ENCODE results near the gene CCNYL1. TPM values are rescaled to one million over a fixed set of nuclear protein-coding genes. Genes with fewer than 3 reads are reported as not detected.

The CCNYL1 gene
- total and polyA plus RNA-seq, 4 experiments from 2014 or later: 1.00 to 10.5 (median 6.0) TPM

DNA sequence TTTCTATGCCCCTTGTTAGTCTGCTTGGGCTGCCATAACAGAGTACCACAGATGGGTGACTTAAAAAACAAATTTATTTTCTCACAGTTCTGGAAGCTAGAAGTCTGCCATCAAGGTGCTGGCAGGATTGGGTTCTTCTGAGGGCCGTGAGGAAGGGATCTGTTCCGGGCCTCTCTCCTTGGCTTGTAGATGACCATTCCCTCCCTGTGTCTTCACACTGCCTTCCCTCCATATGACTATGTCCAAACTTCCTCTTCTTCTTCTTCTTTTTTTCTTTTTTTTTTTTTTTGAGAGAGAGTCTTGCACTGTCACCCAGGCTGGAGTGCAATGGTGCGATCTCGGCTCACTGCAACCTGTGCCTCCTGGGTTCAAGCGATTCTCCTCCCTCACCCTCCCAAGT, 13.1 kb upstream of the CCNYL1 start:
- DNase-seq: no peak
- ChIA-PET CTCF (ENCODE audit: partially characterized antibody) (no interaction called here), POLR2A (ENCODE audit: partially characterized antibody) (interaction anchor here (0.6 kb wide), 1 partner anchor 56 kb away, joined by 3 read pairs; no protein-coding TSS in a partner anchor)
- Mint-ChIP-seq H3K27ac (no peak overlapping the region), H3K4me3 (no peak overlapping the region), H3K27me3 (no peaks in the 10 kb centered on the region), H3K4me1 (no peaks in the 10 kb centered on the region), H3K9me3 (no peaks in the 10 kb centered on the region), H3K36me3 (no peaks in the 10 kb centered on the region)
- Histone ChIP-seq H3K4me1 (ENCODE audit: insufficient read depth, low read length) (no peaks in the 10 kb centered on the region), H3K4me3 (ENCODE audit: low read length in 2 of 2) (no peak overlapping the region), H3K9me3 (ENCODE audit: control insufficient read depth in 1 of 2, low read length in 2 of 2) (no peaks in the 10 kb centered on the region), H3K27ac (ENCODE audit: low read depth, low read length) (no peak overlapping the region), H3K27me3 (ENCODE audit: insufficient read depth, low read length) (no peaks in the 10 kb centered on the region), H3K36me3 (ENCODE audit: insufficient read depth, low read length) (no peaks in the 10 kb centered on the region)
- intact Hi-C loops (cut with micrococcal nuclease): no loop called here

DNA sequence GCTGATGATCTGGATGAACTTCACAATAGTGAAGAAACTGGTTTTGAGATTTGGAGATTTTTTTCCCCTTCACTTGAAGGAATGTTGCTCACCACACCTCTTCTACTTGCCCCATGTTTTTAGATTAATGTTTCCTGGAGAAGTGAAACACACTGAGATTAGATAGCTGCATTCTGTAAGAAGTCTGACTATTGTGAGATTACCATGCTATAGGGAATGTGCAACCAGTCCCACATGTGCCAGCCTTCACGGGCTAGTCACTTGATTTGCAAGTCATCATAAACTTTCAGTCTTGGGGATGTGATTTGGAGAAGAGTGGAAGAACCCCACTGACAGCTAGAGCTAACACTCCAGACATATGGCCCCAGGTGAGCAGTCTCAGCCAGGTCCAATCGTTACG, 7.4 kb upstream of the CCNYL1 start:
- no peak overlapping the region for H3K4me3 ChIP-seq (ENCODE audit: low read length in 2 of 2)
- Mint-ChIP-seq H3K36me3 (no peaks in the 10 kb centered on the region), H3K4me3 (no peak overlapping the region), H3K27me3 (peaks cover 0 to 1% of the 10 kb centered on the region in 2 donors), H3K9me3 (no peaks in the 10 kb centered on the region), H3K27ac (no peak overlapping the region), H3K4me1 (no peaks in the 10 kb centered on the region)
- no peaks in the 10 kb centered on the region for H3K27me3 ChIP-seq (ENCODE audit: insufficient read depth, low read length)
- H3K9me3 ChIP-seq (ENCODE audit: control insufficient read depth in 1 of 2, low read length in 2 of 2): no peaks in the 10 kb centered on the region
- intact Hi-C loops (cut with micrococcal nuclease): loop anchor here (1.0 kb wide), 1 partner anchor 24 kb away; no protein-coding TSS in a partner anchor
- H3K36me3 ChIP-seq (ENCODE audit: insufficient read depth, low read length): no peaks in the 10 kb centered on the region
- H3K4me1 ChIP-seq (ENCODE audit: insufficient read depth, low read length): no peaks in the 10 kb centered on the region
- CTCF ChIA-PET (ENCODE audit: partially characterized antibody): interaction anchor here (0.6 to 2.1 kb wide), 4 partner anchors 10 to 78 kb away, joined by 3 to 11 read pairs (median 6); no protein-coding TSS in a partner anchor
- POLR2A ChIA-PET (ENCODE audit: partially characterized antibody): no interaction called here
- no peak overlapping the region for H3K27ac ChIP-seq (ENCODE audit: low read depth, low read length)
- DNase-seq: no peak

DNA sequence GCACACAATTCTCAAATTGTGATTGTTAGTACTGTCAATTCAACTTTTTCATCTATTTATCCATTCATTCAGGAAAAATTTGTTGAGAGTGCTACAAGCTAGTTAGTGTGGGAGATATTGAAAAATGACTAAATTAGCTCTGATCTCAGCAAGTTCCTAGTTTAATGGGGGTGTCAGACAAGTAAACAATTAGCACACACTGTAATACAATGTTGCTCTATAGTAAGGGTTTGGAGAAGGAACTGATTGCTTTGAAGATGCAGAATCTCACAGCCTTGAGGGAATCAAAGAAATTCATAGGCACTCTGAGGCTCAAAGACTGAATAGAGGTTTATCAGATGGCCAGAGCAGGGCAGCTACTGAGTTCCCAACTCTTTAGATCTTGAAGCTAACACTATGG, 6.8 kb upstream of the CCNYL1 start:
- POLR2A ChIA-PET (ENCODE audit: partially characterized antibody): no interaction called here
- H3K9me3 Mint-ChIP-seq: no peaks in the 10 kb centered on the region
- CTCF ChIA-PET (ENCODE audit: partially characterized antibody): interaction anchor here (0.6 to 2.1 kb wide), 5 partner anchors 11 to 366 kb away, joined by 3 to 11 read pairs (median 5); no protein-coding TSS in a partner anchor

DNA sequence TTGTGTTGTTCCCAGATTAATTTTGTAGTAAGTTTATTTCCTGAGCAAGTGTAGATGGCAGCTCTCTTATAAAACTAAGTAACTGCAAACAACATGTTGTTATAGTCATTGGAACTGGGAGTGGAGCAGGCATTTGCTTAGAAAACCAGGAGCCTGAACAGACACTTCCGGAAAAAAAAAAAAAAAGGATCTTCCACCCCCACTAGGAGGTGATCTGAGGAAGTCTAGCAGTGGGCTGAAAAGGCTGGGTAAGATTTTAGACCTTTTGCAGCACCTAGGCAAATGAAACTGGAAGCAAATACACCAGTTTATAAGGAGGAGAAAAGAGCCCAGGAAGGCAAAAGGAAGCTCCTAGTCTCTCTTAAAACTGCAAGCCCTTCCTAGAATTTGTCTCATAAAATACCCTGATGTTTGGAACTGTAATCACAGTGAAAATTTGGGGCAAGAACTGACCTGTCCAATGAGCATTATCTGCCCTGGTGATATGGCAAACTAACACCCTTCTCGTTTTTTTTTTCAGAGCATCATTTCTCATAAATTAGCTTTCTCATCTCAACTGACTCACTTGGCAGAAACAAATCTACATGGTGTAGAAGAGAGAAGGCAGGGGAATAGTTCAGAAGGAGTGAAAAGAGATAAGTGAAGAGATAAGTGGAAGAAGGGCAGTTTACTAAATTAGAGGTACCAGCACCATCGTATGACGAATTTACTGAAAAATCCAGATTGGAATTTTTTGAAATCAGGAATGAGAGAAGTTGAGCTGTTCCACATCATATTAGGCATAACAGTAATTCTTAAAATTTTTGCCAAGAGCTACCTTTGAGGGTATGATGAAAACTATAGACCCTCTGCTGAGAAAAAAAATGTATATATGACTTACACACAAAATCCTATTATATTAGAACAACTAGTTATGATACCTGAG, 4.2 kb upstream of the CCNYL1 start:
- H3K9me3 ChIP-seq (ENCODE audit: control insufficient read depth in 1 of 2, low read length in 2 of 2): no peaks in the 10 kb centered on the region
- no peak overlapping the region for H3K4me3 ChIP-seq (ENCODE audit: low read length in 2 of 2)
- peaks cover 0 to 1% of the 10 kb centered on the region in 2 donors for H3K27me3 Mint-ChIP-seq
- H3K4me1 ChIP-seq (ENCODE audit: insufficient read depth, low read length): peaks cover 7% of the 10 kb centered on the region
- H3K36me3 ChIP-seq (ENCODE audit: insufficient read depth, low read length): no peaks in the 10 kb centered on the region
- H3K27ac Mint-ChIP-seq: peak overlapping the region in 2 of 7 donors; percentile 37 to 39
- ChIA-PET POLR2A (ENCODE audit: partially characterized antibody) (interaction anchor here (0.6 to 0.7 kb wide), 2 partner anchors 81 to 167 kb away, joined by 3 to 4 read pairs; no protein-coding TSS in a partner anchor), CTCF (ENCODE audit: partially characterized antibody) (interaction anchor here (1.0 to 2.5 kb wide), 4 partner anchors 13 to 80 kb away, joined by 3 to 10 read pairs (median 6); no protein-coding TSS in a partner anchor)
- peaks cover 0 to 9% of the 10 kb centered on the region in 2 donors for H3K36me3 Mint-ChIP-seq
- intact Hi-C loops (cut with micrococcal nuclease): no loop called here
- DNase-seq: no peak
- peaks cover 3 to 12% (median 5%) of the 10 kb centered on the region in 4 donors for H3K4me1 Mint-ChIP-seq
- H3K9me3 Mint-ChIP-seq: peaks cover 0 to 1% (median 0%) of the 10 kb centered on the region in 8 donors
- H3K27me3 ChIP-seq (ENCODE audit: insufficient read depth, low read length): no peaks in the 10 kb centered on the region
- H3K27ac ChIP-seq (ENCODE audit: low read depth, low read length): no peak overlapping the region
- H3K4me3 Mint-ChIP-seq: no peak overlapping the region

More for the DNA sequence above, 6.8 kb upstream of the CCNYL1 start:
- H3K27me3 ChIP-seq (ENCODE audit: insufficient read depth, low read length): no peaks in the 10 kb centered on the region
- H3K9me3 ChIP-seq (ENCODE audit: control insufficient read depth in 1 of 2, low read length in 2 of 2): no peaks in the 10 kb centered on the region
- no peak overlapping the region for H3K4me3 ChIP-seq (ENCODE audit: low read length in 2 of 2)
- H3K36me3 Mint-ChIP-seq: no peaks in the 10 kb centered on the region
- no peaks in the 10 kb centered on the region for H3K4me1 ChIP-seq (ENCODE audit: insufficient read depth, low read length)
- H3K36me3 ChIP-seq (ENCODE audit: insufficient read depth, low read length): no peaks in the 10 kb centered on the region
- H3K4me3 Mint-ChIP-seq: no peak overlapping the region
- no peak overlapping the region for H3K27ac Mint-ChIP-seq
- no peak for DNase-seq
- no peaks in the 10 kb centered on the region for H3K4me1 Mint-ChIP-seq
- H3K27ac ChIP-seq (ENCODE audit: low read depth, low read length): no peak overlapping the region
- intact Hi-C loops (cut with micrococcal nuclease): loop anchor here (1.0 kb wide), 1 partner anchor 24 kb away; no protein-coding TSS in a partner anchor
- H3K27me3 Mint-ChIP-seq: peaks cover 0 to 1% of the 10 kb centered on the region in 2 donors

DNA sequence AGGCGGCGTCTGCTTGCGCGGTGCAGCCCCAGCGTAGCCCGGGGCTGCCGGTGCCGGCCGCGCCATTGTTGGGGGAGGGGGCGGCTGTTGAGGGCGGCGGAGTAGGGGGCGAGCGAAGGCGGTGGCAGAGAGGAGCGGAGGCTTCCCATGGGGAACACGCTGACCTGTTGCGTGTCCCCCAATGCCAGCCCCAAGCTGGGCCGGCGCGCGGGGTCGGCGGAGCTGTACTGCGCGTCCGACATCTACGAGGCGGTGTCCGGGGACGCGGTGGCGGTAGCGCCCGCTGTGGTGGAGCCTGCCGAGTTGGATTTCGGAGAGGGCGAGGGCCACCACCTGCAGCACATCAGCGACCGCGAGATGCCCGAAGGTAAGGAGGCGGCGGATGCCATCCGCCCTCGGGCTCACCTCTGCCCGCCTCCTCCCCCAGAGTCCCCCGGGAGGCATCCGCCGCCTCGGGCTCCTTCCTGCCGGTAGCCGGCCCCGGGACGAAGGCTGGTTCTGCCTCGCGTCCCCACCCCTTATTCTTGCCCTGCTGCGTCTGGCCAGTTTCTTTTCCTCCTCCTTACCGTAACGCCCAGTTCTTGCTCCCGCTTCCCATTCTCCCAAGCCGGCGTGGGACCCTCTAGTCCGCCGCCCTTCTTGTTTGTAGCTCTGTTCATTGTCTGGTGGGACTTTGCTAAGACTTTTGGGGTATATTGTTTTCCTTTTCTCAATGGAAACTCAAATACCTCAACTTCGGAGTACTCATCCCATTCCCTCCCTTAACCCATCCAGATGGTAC, 500 bp downstream of the CCNYL1 start:
- DNase-seq: peak in 4 of 5 donors; percentile 47 to 59 (median 56)
- POLR2A ChIA-PET (ENCODE audit: partially characterized antibody): interaction anchor here (0.6 to 2.4 kb wide), 20 partner anchors 9 to 1627 kb away, joined by 3 to 52 read pairs (median 4); partner anchors contain the start of genes CREB1, FASTKD2, FZD5 and IDH1
- Histone ChIP-seq H3K27ac (ENCODE audit: low read depth, low read length) (peak overlapping the region; percentile 73), H3K9me3 (ENCODE audit: control insufficient read depth in 1 of 2, low read length in 2 of 2) (no peaks in the 10 kb centered on the region), H3K36me3 (ENCODE audit: insufficient read depth, low read length) (no peaks in the 10 kb centered on the region), H3K27me3 (ENCODE audit: insufficient read depth, low read length) (no peaks in the 10 kb centered on the region), H3K4me3 (ENCODE audit: low read length in 2 of 2) (peak overlapping the region; percentile 61 to 83), H3K4me1 (ENCODE audit: insufficient read depth, low read length) (peaks cover 20% of the 10 kb centered on the region)
- CTCF ChIA-PET (ENCODE audit: partially characterized antibody): interaction anchor here (1.0 to 4.0 kb wide), 5 partner anchors 15 to 202 kb away, joined by 3 to 34 read pairs (median 4); partner anchors contain the start of gene METTL21A
- Mint-ChIP-seq H3K27ac (peak overlapping the region; percentile 86 to 96 (median 94)), H3K36me3 (peaks cover 3 to 11% of the 10 kb centered on the region in 2 donors), H3K4me3 (peak overlapping the region; percentile 90 to 98 (median 96)), H3K27me3 (peaks cover 0 to 1% of the 10 kb centered on the region in 2 donors), H3K9me3 (peaks cover 0 to 4% (median 0%) of the 10 kb centered on the region in 8 donors), H3K4me1 (peaks cover 14 to 37% (median 21%) of the 10 kb centered on the region in 4 donors)
- intact Hi-C loops (cut with micrococcal nuclease): loop anchor here (1.0 to 10.0 kb wide), 10 partner anchors 57 to 1627 kb away; partner anchors contain the start of genes CREB1, EEF1B2, FASTKD2 and FZD5

DNA sequence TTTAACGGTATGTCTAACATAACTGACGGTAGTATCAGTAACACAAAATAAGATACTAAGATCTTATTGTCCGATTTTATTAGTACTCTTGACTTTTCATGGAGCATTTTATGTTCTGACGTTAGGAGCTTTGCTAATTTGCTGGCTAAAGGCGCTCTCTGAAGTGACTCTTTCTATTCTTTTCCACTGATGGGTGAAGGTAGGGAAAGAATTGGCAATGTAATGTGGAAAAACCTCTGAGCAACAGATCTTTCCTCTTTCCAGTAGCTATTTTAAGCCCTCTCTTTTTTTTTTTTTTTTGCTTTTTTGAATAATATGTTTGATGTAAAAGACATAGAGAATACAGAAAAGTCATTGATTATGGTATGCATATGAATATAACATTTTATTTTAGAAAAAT, 4.6 kb downstream of the CCNYL1 start:
- intact Hi-C loops (cut with micrococcal nuclease): loop anchor here (10.0 kb wide), 1 partner anchor 951 kb away; the partner anchor contains the start of genes FASTKD2 and MDH1B
- Histone ChIP-seq H3K36me3 (ENCODE audit: insufficient read depth, low read length) (no peaks in the 10 kb centered on the region), H3K4me3 (ENCODE audit: low read length in 2 of 2) (no peak overlapping the region), H3K9me3 (ENCODE audit: control insufficient read depth in 1 of 2, low read length in 2 of 2) (no peaks in the 10 kb centered on the region), H3K27ac (ENCODE audit: low read depth, low read length) (no peak overlapping the region), H3K27me3 (ENCODE audit: insufficient read depth, low read length) (no peaks in the 10 kb centered on the region), H3K4me1 (ENCODE audit: insufficient read depth, low read length) (peaks cover 14% of the 10 kb centered on the region)
- no peak overlapping the region for H3K27ac Mint-ChIP-seq
- peaks cover 8 to 10% of the 10 kb centered on the region in 2 donors for H3K36me3 Mint-ChIP-seq
- H3K27me3 Mint-ChIP-seq: no peaks in the 10 kb centered on the region
- peaks cover 22 to 45% (median 25%) of the 10 kb centered on the region in 4 donors for H3K4me1 Mint-ChIP-seq
- ChIA-PET POLR2A (ENCODE audit: partially characterized antibody) (interaction anchor here (0.6 to 1.7 kb wide), 2 partner anchors 91 to 567 kb away, joined by 3 to 4 read pairs; partner anchors contain the start of gene METTL21A), CTCF (ENCODE audit: partially characterized antibody) (interaction anchor here (1.2 to 1.9 kb wide), 3 partner anchors 9 to 29 kb away, joined by 3 to 8 read pairs (median 3); no protein-coding TSS in a partner anchor)
- H3K9me3 Mint-ChIP-seq: peaks cover 0 to 4% (median 0%) of the 10 kb centered on the region in 8 donors
- no peak for DNase-seq
- no peak overlapping the region for H3K4me3 Mint-ChIP-seq
